ENCODE measurements around the gene SNX18.
"Not testable (repeated sequence)": the region's sequence is repeated elsewhere in the genome, so short reads cannot be mapped to it uniquely, and the experiment has no call there.

Gene SNX18

DNA sequence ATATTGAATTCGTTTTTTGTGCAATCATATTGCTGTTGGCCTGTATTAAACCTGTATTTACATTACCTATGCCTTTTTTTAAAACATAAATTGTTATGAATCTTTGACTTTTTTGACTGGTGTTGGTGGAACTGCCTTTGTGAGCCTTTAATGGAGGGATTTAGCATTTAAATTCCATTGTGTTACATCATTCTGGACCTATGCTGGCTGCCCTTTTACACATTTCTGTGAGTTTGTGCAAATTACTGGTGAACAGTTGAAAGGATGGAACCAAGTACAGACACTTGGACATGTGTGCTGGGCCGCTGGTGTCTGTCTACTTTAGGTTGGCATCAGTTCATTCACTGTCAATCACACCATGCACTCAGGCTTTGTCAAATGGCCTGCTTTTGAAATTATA lies 3.4 kb downstream of the SNX18 start:
- DNase-seq: no peak

DNA sequence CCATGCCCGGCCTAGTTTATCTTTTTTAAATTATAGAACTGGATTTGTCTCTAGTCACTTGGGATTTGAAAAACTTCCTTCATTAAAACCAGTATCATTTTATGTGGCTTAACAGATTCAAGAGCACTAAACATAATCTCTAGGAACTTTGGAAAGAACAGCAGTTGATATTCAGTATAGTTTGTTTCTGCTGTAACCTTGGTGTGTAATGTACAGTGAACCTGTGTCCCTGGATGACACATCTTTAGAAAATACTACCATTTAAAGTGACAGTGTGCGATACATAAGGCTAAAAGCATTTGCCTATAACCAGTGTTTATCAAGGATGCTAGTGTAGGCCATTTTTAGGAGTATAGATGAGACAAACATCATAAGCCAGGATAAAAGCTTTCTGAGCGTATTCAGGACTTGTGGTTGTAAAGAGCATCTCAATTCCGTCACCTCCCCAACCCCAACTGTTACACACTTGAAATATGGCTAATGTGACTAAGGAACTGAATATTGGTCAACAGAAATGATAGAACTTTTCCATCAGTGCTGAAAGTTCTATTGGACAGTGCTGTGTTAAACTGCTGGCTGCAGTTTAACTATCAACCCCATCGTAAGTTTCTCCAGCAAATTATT lies 4.4 kb downstream of the SNX18 start:
- no peak for DNase-seq

DNA sequence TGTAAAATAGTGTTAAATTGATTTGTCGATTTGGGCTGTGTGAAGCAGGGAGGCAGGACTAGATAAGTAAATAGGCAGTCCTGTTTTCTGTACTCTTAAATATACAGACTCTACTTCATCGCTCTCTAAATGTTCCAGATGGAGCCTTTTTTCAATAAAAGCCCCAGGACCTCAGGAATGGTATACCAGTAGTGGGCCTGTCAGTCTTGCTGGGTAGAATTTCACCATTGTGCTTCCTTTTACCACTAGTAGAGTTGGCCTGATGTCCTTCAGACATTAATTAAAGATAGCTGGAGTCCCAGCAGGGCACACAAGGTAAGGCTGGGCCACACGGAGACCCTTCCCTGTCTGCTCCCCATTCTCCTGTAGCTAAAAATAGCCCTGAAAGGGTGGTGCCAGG lies 6.0 kb downstream of the SNX18 start:
- no peak for DNase-seq

DNA sequence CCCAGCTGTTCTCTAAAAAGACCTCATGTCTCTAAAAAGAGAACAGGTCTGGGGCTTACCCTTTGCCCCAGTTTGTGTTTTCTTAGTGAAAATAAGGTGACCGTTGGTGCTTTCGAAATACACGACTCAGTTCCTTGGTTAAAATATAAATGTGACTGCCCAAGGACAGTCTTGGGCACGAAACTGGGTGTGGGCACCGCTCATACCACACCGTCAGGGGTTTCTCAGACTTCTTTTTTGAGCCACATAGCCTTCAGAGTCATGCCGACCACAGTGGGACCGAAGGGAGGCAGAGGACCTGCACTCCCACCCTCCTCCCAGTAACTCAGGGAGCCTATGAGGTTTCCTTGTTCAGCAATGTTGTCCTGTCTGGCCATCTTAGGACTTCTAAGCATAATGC lies 6.5 kb downstream of the SNX18 start:
- no peak for DNase-seq

DNA sequence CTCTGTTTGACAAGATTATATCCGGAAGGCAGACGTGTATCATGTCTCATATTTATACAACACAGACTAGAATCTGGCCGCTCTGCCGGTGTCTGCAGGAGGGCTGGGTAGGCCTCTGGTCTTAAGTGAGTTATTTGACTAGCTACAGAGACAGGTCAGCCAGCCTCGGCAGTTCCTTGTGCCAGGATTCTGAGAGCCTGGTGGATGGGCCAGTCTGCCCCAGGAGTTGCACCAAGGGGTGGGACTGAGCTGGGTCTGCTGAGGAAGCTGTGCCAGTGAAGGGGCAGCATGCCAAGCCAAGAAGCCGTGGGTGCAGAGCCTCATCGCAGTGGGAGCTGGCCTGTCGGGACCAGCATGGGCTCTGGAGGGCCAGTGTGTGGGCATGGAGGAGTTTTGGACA lies 7.1 kb downstream of the SNX18 start:
- DNase-seq: no peak

DNA sequence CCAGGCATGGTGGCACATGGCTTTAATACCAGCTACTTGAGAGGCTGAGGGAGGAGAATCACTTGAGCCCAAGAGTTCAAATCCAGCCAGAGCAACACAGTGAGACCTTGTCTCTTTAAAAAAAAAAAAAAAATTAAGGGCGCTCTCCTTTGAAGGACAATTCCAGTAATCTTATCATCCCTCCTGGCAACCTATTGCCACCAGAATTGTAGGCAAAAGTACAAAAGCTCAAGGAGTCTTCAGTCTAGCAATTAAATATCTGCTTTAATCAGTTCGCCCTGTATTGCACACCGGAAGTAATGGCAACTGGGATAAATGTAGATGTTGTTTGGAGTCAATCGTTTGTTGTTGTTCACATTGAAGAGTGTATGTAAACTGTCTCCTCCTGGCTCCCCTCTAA lies 7.7 kb downstream of the SNX18 start:
- DNase-seq: no peak

DNA sequence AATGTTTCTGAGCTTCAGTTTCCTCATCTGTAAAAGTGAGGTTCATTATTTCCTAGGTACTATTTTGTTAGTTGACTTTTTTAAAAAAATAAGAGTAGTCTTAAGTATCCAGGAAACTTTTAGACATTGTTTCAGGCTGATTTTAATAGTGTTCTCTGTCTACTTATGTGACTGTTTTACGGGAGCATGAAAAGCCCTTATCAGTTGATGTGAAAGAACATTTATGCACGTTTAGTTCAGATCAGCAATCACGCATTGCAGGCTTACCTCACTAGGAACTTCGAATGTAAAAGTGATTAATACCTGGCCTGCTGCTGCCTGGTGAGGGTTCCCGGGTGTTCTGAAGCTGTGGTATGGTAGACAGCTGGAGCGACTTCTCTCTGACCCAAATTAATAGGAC lies 8.1 kb downstream of the SNX18 start:
- no peak for DNase-seq

DNA sequence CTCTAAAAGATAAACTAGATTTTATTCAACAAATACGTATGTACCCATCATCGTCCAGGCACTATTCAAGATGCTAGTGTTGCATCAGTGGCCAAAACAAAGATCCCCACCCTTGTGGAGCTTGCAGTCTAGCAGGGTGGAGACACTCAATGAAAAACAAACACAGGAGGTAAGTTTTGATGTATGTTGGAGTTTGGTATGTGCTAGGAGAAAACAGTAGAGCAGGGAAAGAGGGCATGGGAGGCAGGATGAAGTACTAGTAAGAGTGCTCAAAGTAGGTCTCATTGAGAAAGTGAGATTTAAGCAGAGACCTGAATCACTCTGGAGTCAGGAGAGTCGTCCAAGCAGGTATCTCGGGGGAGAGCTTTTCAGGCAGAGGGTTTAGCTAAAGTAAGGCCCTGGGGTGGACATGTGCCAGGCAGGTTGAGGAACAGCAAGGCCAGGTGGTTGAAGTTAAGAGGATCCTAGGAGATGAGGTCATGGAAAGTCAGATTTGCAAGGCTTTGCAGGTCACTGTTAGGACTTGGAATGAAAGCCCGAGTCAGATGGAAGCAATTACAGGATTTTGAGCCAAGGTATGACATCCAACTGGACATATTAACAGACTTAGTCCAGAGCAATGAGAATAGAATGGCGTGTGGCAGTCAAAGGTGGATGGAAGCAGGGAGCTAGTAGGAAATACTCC lies 9.2 kb downstream of the SNX18 start:
- DNase-seq: no peak

DNA sequence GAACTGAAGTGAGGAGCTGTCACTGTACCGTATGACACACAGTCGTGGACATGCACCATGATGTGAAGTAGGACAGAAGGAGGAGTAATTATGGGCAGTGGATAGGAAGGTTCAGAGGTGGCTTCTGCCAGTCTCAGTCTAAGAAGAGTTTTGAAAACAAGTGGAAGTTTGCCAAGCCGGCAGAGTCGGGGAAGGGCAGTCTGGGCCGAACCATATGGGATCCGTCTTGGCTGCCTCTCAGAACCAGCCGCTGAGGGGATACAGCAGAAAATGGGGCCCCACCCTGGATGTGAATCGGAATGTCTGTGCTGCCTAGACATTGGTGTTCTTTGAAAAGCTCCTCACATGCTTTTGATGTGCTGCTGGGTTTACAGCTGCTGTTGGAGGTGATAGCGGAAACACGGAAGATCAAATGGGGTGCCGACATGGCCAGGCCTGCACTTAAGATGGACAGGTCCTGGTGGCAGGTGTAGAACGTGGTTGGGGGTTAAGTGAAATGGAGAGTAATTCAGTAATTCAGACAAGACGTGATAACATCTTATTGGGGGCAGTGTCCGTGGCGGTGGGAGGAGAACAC lies 11.2 kb downstream of the SNX18 start:
- no peak for DNase-seq

DNA sequence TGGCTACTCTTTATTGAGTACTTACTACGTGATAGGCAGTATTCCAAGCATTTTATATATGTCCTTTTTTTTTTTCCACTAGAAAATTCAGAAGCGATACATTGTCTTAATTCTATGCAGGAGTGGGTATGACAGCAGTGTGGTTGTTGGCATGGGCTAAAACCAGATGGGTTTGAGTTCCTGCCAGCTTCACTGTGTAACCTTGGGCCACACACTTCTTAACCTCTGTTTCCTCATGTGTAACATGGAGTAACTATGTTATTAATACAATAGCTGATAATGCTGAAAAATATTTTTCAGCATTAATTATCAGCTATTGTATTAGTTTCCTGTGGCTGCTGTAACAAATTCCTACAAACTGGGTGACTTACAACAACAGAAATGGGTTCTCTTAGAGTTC lies 12.0 kb downstream of the SNX18 start:
- no peak for DNase-seq

DNA sequence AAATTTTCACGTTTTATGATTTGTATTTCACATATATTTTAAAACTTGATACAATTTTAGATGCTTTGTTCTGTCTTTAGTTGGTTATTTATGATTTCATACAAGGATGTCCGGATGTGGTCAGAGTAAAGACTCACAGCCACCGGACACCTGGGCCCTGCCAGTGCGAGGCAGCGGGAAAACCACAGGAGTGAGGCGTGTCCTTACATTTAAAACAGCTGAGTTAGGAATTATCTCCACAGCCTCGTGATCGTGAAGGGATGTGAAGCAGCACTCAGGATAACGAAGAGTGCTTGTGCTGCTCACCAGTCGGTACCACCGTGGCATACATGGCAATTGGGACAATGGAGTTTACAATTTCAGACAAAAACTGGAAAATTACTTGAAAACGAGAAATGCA lies 14.0 kb downstream of the SNX18 start:
- DNase-seq: no peak

DNA sequence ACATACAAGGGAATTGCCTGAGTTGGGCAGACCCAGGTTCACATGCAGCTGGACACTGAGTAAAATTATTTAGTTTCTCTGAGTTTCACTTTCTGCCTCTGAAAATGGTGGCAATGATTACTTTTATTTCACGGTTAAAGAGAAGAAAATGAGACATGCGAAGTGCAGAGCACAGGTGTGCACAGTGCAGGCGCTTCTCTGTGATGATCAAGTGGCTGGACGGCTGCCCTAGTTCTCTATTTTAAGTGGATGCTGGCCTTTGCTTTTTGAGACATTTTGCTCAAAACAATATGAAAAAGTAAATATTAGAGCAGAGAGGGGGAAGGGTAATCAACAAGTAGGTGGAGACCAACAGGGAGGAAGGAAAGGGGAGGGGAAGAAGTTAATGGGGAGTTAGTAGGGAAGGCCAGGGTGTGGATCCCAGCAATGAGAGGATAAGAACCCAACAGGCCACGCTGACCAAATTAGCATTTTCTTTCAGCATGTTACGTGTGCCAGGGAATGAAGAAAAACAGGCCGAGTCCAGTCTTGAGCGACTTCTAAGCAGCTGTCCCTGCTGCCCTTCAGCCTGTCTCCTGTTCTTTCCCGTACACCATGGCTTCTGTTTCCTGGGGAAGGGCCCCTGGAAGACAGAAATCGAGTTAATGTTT lies 16.1 kb downstream of the SNX18 start:
- DNase-seq: no peak

DNA sequence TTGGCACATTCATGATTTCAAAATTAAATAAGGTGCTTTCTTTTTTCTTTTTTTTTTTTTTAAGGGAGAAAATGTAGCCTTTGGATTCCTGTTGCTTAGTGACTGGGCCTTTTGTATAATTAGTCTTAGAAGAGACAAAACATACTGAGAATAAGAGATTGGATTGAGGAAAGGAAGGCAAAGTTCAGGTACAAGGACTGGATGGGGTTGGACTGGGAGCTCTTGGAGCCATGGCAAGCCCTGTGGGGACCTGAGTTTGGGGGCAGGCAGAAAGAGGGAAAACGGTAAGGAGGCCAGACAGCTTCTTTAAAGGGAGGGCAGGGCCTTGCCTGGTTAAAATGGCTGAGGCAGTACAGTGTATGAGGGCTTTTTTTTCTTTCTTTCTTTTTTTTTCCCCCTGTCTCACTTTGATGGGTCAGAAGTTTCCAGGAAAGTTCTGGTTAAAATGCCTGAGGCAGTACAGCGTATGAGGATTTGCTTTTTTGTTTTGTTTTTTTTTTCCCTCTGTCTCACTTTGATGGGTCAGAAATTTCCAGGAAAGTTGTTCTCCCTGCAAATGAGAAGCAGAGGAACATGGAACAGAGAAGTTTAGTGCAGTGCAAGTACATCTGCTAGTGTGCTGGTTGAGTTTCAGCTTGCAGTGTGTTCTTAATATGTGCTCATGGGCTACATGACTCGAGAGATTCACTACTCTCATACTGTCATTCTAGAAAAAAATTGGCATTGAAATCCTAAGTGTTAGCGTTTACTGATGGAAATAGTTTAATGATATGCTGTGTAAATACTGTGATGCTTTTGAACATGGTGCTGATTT lies 16.8 kb downstream of the SNX18 start:
- no peak for DNase-seq

DNA sequence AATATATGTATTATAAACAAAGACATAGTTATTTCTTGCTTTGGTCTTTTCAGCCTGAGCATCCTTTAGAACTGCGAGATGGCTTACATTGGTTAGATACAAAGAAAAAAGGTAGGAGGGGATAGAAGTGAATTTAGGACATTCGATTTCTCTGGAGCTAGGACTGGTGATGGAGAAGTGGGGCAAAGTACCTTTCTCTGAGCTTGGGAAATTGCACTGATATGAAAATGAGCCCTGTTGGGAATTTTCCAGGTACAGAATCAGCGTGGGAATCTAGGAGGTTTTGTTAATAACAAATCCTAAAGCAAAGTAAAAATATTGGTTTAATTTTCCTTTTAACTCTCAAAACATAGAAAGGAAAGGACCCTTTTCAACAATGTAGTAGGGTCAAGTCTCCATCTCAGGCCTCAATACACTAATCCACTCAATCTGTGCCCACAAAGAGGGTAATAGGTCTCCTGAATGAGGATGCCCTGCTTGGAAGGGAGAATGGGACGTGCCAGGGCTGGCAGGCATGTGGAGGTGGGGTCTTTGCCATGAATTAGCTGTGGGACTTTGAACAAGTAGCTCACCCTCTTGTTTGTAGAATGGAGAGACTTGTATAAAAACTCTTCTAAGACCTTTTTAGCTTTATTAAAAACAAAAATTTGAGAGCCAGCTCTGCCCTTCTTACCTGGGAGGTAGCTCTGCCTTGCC lies 17.7 kb downstream of the SNX18 start:
- no peak for DNase-seq

DNA sequence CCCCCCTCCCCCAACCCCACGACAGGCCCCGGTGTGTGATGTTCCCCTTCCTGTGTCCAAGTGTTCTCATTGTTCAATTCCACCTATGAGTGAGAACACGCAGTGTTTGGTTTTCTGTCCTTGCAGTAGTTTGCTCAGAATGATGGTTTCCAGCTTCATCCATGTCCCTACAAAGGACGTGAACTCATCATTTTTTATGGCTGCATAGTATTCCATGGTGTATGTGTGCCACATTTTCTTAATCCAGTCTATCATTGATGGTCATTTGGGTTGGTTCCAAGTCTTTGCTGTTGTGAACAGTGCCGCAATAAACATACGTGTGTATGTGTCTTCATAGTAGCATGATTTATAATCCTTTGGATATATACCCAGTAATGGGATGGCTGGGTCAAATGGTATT lies 18.8 kb downstream of the SNX18 start:
- not testable (repeated sequence) for DNase-seq

DNA sequence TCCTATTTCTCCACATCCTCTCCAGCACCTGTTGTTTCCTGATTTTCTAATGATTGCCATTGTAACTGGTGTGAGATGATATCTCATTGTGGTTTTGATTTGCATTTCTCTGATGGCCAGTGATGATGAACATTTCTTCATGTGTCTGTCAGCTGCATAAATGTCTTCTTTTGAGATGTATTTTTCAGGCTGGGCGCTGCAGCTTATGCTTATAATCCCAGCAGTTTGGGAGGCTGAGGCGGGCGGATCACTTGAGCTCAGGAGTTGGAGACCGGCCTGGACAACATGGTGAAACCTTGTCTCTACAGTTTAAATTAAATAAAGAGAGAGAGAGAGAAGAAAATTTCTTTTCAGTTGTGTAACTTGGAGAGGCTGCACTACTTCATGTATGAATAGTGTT lies 19.3 kb downstream of the SNX18 start:
- not testable (repeated sequence) for DNase-seq

DNA sequence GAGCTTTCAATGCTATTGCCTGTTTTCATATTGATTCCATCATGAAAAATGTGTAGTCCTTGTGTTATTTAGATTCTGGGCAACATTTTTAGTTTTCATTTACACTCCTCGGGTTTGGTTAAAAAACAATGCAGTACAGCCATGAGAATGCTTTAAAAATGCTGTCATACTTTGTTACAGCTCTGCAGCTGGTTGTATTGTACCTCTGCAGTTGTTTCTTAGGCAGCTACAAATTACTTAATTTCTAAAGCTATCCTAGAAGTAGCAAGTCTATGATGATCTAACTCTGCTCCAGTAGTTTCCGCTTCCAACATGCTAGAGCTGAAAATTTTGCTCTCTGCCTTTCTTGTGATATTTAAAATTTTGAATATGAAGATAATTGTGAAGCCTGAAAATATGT lies 20.2 kb downstream of the SNX18 start:
- no peak for DNase-seq

DNA sequence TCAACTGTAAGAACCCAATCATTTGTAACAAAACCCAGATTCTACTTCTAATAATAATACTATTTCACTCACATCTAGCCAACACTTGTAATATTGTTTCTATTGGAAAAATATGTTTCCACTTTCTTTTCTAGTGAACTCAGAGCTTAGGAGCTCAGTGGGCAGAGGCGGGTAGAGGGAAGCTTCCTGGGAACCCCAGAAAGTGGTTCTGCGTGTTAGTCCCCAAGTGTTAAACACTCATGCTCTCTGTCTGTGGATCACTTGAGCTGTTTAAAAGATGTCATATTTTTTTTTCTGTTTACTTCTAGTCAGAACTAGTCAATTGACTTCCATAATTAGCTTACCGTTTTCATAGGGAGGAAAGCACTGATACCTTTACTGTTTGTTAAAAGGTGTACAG lies 20.6 kb downstream of the SNX18 start:
- DNase-seq: no peak

DNA sequence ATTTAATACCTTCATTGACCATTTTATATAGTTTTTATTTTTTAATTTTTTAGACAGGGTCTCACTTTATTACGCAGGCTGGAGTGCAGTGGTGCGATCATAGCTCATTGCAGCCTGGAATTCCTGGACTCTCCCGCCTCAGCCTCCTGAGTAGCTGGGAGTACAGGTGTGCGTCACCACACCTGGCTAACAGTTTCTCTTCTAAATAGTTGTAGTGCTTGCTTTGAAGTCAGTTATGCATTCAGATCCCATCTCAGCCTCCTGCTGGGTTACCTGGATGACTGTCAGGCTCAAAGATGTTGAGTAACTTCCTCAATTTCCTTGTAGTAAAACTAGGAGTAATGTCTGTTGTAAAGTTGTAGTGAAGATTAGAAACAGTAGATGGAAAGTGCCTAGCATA lies 21.4 kb downstream of the SNX18 start:
- DNase-seq: no peak

DNA sequence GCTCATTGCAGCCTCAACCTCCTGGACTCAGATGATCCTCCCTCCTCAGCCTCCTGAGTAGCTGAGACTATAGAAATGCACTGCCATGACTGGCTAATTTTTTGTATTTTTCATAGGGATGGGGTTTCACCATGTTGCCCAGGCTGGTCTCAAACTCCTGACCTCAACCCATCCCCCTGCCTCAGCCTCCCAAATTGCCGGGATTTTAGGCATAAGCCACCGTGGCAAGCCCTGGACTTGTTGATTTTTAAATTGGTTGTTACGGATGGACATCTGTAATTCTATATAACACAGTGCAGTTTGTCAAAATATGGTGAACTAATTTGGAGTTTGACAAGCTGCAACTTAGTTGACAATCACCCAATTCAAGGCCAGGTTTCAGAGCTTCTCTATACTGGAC lies 22.7 kb downstream of the SNX18 start:
- no peak for DNase-seq

DNA sequence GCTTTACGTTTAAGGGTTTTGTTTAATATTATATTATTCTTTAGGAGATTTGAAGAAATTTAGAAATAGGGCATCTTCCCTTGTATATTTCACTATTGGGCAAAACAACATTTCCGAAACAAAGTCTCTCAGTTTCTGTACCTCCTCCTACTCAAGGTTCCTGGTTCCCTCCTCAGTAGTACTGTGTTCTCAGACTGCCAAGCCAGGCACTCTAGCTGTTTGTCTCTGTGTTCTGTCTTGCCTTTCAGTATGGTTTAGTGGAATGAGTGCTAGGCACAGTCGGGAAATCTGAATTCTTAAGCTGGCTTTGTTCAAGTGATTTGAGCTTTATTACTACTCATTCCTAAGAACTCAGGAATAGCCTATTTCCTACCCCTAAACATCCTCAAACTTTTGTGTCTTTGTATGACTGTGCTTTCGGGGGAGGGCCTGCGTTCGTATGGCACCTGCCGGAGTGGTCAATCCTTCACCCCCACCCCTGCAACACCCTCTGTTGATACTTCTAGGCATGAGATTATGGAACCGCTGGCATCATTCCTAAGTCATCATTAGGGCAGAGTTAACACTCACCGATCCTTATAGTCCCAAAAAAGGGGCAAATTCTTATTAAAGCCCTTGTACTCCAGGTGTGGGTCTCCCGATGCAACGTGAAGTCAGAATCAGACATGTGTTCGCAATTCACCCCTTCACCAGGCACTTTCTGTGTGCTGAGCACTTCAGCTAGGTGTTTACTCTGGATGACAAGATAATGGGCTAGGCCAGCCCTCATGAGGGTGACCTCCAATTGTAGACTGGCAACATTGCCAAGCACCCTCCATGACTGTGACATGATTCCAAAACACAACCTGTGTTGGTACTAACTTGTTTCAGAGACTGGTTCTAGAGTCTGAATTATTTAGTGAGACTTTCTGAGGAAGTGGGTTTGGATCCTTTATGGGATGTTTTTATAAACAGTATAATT lies 24.5 kb downstream of the SNX18 start:
- DNase-seq: no peak

DNA sequence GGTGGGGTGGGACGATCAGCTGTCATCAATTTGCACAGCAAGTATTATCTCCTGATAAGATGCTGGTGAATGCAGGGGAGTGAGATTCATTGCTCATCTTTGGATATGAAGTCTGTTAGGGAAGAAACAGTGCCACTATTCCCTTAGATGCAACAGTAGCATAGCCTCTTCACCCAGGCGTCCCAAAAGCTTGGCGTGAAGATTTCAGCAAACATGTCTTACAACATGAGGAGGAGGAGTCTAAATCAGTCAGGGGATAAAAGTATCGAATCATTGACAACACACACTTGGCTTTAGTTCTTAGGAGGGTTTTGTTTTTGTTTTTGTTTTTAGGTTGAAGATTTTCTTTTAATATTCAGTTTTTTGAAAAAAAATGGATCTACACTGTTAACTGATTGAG lies 26.5 kb downstream of the SNX18 start:
- no peak for DNase-seq
